Lower leg skin (tissue), 4 donors: ENCODE results near the gene CNIH2. TPM values are rescaled to one million over a fixed set of nuclear protein-coding genes. Genes with fewer than 3 reads are reported as not detected.

Experiments
- DNase-seq, 2 donors: peaks; one replicate each; pipeline ENCODE4 v3.0.0-alpha.2; 2019; ENCODE audit warnings: low spot score in 2 of 2
- H3K4me3 ChIP-seq: fragments of 200-600 bp; sonication (generic); 2 replicates; pipeline ENCODE4 v1.5.1; 2017; ENCODE audit warnings: mild to moderate bottlenecking, low read depth; ENCODE audit not compliant: poor library complexity, severe bottlenecking
- CTCF ChIP-seq, 3 donors: fragments of 450-650 bp; IDR thresholded peaks; one replicate each; pipeline ENCODE4 v1.5.1; 2016; ENCODE audit warnings: antibody characterized with exemption in 3 of 3, mild to moderate bottlenecking in 3 of 3, moderate library complexity in 2 of 3
- POLR2A ChIP-seq, 2 donors: fragments of 450-650 bp; IDR thresholded peaks; one replicate each; pipeline ENCODE4 v1.6.1; 2016 to 2017; ENCODE audit warnings: antibody characterized with exemption in 2 of 2, mild to moderate bottlenecking in 1 of 2, moderate library complexity in 1 of 2
- WGBS, 2 donors: methylation state at CpG; one replicate each; pipeline ENCODE4 v1.1.5; 2018; 5-methylcytosine and 5-hydroxymethylcytosine counted together
- intact Hi-C: fragments of 100-400 bp; cut with DNase I; formaldehyde crosslinking; loops from one replicate; pipeline ENCODE4 v1.15.0; 2023; ENCODE audit warnings: low total_unique reads
- total RNA-seq, 4 donors: library from RNA; depleted of rRNA; stranded (reverse); fragments of >200 nt; gene quantifications; one replicate each; pipeline ENCODE4 v1.1.0, GENCODE V29; 2016

Gene CNIH2
- total RNA-seq, 4 donors from 2014 or later = 0.42 to 3.2 TPM; not detected in 2

- no peak overlapping the region for H3K4me3 ChIP-seq
- no peak for DNase-seq
- intact Hi-C loops = no loop called here
- WGBS, 2 donors = 94 to 97% methylated on average over 8 to 11 of the region's 11 CpGs
- TF ChIP-seq CTCF (IDR thresholded peaks at IDR 0.05) (no peak), POLR2A (IDR thresholded peaks at IDR 0.05) (no peak)
Observed at GRCh38 chr11:66232769-66233168, 45.2 kb upstream of the CNIH2 start.

GRCh38 chr11:66233301-66233700, 44.7 kb upstream of the CNIH2 start:
- intact Hi-C loops = no loop called here
- no peak for DNase-seq

GRCh38 chr11:66235141-66235540, 42.8 kb upstream of the CNIH2 start:
- 88 to 92% methylated on average over 11 of the region's 11 CpGs for WGBS, 2 donors
- H3K4me3 ChIP-seq = no peak overlapping the region
- intact Hi-C loops = no loop called here
- no peak for TF ChIP-seq POLR2A (IDR thresholded peaks at IDR 0.05)
- TF ChIP-seq CTCF (IDR thresholded peaks at IDR 0.05) = no peak
- DNase-seq = no peak

More at GRCh38 chr11:66233301-66233700, 44.7 kb upstream of the CNIH2 start:
- TF ChIP-seq POLR2A (IDR thresholded peaks at IDR 0.05) (no peak), CTCF (IDR thresholded peaks at IDR 0.05) (no peak)
- no peak overlapping the region for H3K4me3 ChIP-seq
- WGBS, 2 donors = 82 to 91% methylated on average over 5 of the region's 5 CpGs

- no peak overlapping the region for H3K4me3 ChIP-seq
- WGBS, 2 donors = 92 to 93% methylated on average over 6 of the region's 6 CpGs
- DNase-seq = no peak
- intact Hi-C loops = no loop called here
- TF ChIP-seq CTCF (IDR thresholded peaks at IDR 0.05) (no peak), POLR2A (IDR thresholded peaks at IDR 0.05) (no peak)
Observed at GRCh38 chr11:66237867-66238266, 40.1 kb upstream of the CNIH2 start.

- DNase-seq = no peak
- H3K4me3 ChIP-seq = no peak overlapping the region
- TF ChIP-seq POLR2A (IDR thresholded peaks at IDR 0.05) (no peak), CTCF (IDR thresholded peaks at IDR 0.05) (no peak)
- intact Hi-C loops = no loop called here
- WGBS, 2 donors = 87% methylated on average over 17 of the region's 17 CpGs
Observed at GRCh38 chr11:66238786-66239413, 39.1 kb upstream of the CNIH2 start.

GRCh38 chr11:66239511-66239910, 38.5 kb upstream of the CNIH2 start:
- WGBS, 2 donors = 79 to 84% methylated on average over 3 of the region's 3 CpGs
- no peak for TF ChIP-seq POLR2A (IDR thresholded peaks at IDR 0.05)
- H3K4me3 ChIP-seq = no peak overlapping the region
- DNase-seq = no peak
- intact Hi-C loops = no loop called here
